ENCODE results near the gene MUC20. TPM values are rescaled to one million over a fixed set of nuclear protein-coding genes. Genes with fewer than 3 reads are reported as not detected.

Gene MUC20
- total and polyA plus RNA-seq, 2 of the 13 experiments (the other 11 are each of a cell fraction or from before 2014, with no cell fraction given), result 0.24 to 0.83 TPM

- ATAC-seq (no peak), FAIRE-seq (no peak), DNase-seq (ENCODE audit: low spot score) (no peak)
- intact Hi-C loops (cut with micrococcal nuclease; ENCODE audit: unreplicated experiment), result no loop called here
- Histone ChIP-seq H3K4me3 (replicated peaks in 1 of 3; ENCODE audit: insufficient read depth in 1 of 3, low read depth in 2 of 3, low read length in 3 of 3) (no peak overlapping the region), H3K4me2 (ENCODE audit: low read depth, low read length) (no peak overlapping the region), H3K36me3 (replicated peaks in 1 of 2; ENCODE audit: control insufficient read depth in 1 of 2, insufficient read depth in 2 of 2, low read length in 2 of 2) (no peaks in the 10 kb centered on the region), H3K27ac (ENCODE audit: extremely low read length, insufficient read depth, low read length) (no peak overlapping the region), H3K9me3 (ENCODE audit: low read length) (no peaks in the 10 kb centered on the region), H3K9ac (ENCODE audit: insufficient read depth, low read depth, low read length) (no peak overlapping the region), H4K20me1 (ENCODE audit: insufficient read depth, low read length) (no peaks in the 10 kb centered on the region), H2AFZ (ENCODE audit: low read length) (no peak overlapping the region), H3K4me1 (ENCODE audit: insufficient read depth, low read length) (peaks cover 5% of the 10 kb centered on the region), H3K27me3 (ENCODE audit: control insufficient read depth in 1 of 2, insufficient read depth in 2 of 2, low read length in 2 of 2) (peaks cover 9 to 34% of the 10 kb centered on the region in 2 experiments), H3K79me2 (ENCODE audit: insufficient read depth, low read length) (no peaks in the 10 kb centered on the region)
- POLR2A ChIA-PET, result no interaction called here
- WGBS (ENCODE audit: low lambda C conversion rate), result 22% methylated on average over 5 of the region's 30 CpGs
- in situ Hi-C loops (cut with HindIII; ENCODE audit: extremely low pct_ligation_motif_present, low pct_unique_long_range_greater_than_20kb), result no loop called here
- no TSS peak for BruUV-seq (replicated peaks)
- CTCF ChIA-PET (ENCODE audit: low intra/inter-chr PET ratio, low total read pairs), result no interaction called here
- TF ChIP-seq, protein P1, sequence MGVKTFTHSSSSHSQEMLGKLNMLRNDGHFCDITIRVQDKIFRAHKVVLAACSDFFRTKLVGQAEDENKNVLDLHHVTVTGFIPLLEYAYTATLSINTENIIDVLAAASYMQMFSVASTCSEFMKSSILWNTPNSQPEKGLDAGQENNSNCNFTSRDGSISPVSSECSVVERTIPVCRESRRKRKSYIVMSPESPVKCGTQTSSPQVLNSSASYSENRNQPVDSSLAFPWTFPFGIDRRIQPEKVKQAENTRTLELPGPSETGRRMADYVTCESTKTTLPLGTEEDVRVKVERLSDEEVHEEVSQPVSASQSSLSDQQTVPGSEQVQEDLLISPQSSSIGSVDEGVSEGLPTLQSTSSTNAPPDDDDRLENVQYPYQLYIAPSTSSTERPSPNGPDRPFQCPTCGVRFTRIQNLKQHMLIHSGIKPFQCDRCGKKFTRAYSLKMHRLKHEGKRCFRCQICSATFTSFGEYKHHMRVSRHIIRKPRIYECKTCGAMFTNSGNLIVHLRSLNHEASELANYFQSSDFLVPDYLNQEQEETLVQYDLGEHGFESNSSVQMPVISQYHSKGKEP (CRISPR knock-in tag; IDR thresholded peaks at IDR 0.05), result no peak
- TF ChIP-seq, protein P2, sequence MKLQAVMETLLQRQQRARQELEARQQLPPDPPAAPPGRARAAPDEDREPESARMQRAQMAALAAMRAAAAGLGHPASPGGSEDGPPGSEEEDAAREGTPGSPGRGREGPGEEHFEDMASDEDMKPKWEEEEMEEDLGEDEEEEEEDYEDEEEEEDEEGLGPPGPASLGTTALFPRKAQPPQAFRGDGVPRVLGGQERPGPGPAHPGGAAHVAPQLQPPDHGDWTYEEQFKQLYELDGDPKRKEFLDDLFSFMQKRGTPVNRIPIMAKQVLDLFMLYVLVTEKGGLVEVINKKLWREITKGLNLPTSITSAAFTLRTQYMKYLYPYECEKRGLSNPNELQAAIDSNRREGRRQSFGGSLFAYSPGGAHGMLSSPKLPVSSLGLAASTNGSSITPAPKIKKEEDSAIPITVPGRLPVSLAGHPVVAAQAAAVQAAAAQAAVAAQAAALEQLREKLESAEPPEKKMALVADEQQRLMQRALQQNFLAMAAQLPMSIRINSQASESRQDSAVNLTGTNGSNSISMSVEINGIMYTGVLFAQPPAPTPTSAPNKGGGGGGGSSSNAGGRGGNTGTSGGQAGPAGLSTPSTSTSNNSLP (IDR thresholded peaks at IDR 0.05; ENCODE audit: low read depth, low read length), result no peak
- TF ChIP-seq ZNF446 (CRISPR knock-in tag; IDR thresholded peaks at IDR 0.05) (no peak), PHF5A (CRISPR knock-in tag; IDR thresholded peaks at IDR 0.05; ENCODE audit: low read depth, unreplicated experiment) (no peak), CEBPG (CRISPR knock-in tag; IDR thresholded peaks at IDR 0.05) (no peak), ZSCAN29 (CRISPR knock-in tag; conservative IDR thresholded peaks at IDR 0.05) (no peak), ZNF24 (IDR thresholded peaks at IDR 0.05) (no peak), MXD4 (CRISPR knock-in tag; IDR thresholded peaks at IDR 0.05) (no peak), ZNF761 (CRISPR knock-in tag; conservative IDR thresholded peaks at IDR 0.05) (no peak), ZNF468 (CRISPR knock-in tag; IDR thresholded peaks at IDR 0.05) (no peak), ZNF609 (CRISPR knock-in tag; IDR thresholded peaks at IDR 0.05; ENCODE audit: borderline replicate concordance) (no peak), ZZZ3 (CRISPR knock-in tag; IDR thresholded peaks at IDR 0.05; ENCODE audit: borderline replicate concordance) (no peak), HMG20A (CRISPR knock-in tag; IDR thresholded peaks at IDR 0.05; ENCODE audit: borderline replicate concordance) (no peak), PAF1 (CRISPR knock-in tag; IDR thresholded peaks at IDR 0.05) (no peak)
- TF ChIP-seq, protein P3, sequence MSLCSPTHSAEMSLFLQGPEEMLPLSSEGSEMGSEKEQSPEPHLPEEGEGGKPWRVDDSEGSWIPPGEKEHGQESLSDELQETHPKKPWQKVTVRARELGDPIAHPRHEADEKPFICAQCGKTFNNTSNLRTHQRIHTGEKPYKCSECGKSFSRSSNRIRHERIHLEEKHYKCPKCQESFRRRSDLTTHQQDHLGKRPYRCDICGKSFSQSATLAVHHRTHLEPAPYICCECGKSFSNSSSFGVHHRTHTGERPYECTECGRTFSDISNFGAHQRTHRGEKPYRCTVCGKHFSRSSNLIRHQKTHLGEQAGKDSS (CRISPR knock-in tag; IDR thresholded peaks at IDR 0.05; ENCODE audit: borderline replicate concordance, low read depth), result no peak
Measured at GRCh38 chr3:195750797-195751520, 30.2 kb downstream of the MUC20 start.

All from HepG2 (cell line).